Coronary artery (tissue), 2 donors: Measurements from ENCODE around the gene PDE8B.

Experiments used
- DNase-seq: peaks from one replicate; pipeline ENCODE4 v3.0.0-alpha.2; 2017; ENCODE audit warnings: low spot score
- H3K27ac ChIP-seq, 2 donors: fragments of 200-600 bp; sonication (generic); one replicate each; pipeline ENCODE4 v1.5.1; 2016 to 2019
- H3K4me3 ChIP-seq: fragments of 200-600 bp; sonication (generic); 2 replicates; pipeline ENCODE4 v1.5.1; 2016; ENCODE audit warnings: mild to moderate bottlenecking, moderate library complexity
- TF ChIP-seq, protein P1 (sequence below): fragments of 200-600 bp; sonication (generic); IDR thresholded peaks from one replicate; pipeline ENCODE4 v1.5.1; 2019; ENCODE audit warnings: antibody characterized with exemption

PDE8B gene

DNA sequence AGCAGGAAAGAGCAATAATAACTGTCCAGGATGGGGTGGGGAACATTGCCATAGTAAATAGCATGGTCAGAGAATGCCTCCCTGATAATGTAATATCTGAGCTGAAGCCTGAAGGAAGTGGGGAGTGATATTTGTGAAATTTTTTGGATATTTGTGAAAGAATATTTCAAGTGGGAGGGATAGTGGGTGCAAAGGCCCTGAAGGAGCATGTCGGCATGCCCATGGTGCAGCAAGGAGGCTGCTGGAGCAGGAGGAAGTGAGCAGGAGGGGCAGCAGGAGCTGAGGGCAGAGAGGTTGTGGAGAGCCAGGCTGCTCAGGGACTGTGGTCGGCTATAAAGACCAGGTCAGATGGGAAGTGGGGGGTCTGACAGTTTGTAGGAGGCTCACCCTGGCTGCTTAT lies 21.1 kb upstream of the PDE8B start:
- TF ChIP-seq, protein P1, sequence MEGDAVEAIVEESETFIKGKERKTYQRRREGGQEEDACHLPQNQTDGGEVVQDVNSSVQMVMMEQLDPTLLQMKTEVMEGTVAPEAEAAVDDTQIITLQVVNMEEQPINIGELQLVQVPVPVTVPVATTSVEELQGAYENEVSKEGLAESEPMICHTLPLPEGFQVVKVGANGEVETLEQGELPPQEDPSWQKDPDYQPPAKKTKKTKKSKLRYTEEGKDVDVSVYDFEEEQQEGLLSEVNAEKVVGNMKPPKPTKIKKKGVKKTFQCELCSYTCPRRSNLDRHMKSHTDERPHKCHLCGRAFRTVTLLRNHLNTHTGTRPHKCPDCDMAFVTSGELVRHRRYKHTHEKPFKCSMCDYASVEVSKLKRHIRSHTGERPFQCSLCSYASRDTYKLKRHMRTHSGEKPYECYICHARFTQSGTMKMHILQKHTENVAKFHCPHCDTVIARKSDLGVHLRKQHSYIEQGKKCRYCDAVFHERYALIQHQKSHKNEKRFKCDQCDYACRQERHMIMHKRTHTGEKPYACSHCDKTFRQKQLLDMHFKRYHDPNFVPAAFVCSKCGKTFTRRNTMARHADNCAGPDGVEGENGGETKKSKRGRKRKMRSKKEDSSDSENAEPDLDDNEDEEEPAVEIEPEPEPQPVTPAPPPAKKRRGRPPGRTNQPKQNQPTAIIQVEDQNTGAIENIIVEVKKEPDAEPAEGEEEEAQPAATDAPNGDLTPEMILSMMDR, result no peak
- Histone ChIP-seq H3K27ac (no peak overlapping the region), H3K4me3 (no peak overlapping the region)
- DNase-seq, result no peak

DNA sequence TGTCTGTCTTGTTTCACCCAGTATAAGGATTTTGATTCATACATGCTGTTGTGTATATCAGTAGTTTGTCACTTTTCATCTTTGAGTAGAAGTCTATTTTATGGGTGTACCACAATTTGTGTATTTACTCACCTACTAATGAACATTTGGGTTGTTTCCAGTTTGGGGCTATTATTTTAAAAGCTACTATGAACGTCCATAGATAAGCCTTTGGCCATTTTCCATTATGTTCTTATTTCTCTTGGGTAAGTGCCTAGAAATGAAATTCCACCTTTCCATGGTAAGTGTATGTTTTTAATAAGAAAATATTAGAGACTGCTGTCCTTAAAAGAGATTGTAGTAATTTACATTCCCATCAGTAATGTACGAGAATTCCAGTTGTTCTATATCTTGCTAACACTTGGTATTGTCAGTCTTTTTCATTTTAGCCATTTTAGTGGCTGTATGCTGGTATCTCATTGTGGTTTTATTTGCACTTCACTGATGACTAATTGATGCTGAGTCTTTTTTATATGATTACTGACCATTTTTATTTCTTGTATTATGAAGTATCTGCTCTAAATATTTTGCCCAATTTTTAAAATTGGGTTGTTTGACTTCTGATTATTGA lies 17.9 kb upstream of the PDE8B start:
- H3K4me3 ChIP-seq, result no peak overlapping the region
- TF ChIP-seq, protein P1, result no peak
- no peak for DNase-seq
- H3K27ac ChIP-seq, result no peak overlapping the region

DNA sequence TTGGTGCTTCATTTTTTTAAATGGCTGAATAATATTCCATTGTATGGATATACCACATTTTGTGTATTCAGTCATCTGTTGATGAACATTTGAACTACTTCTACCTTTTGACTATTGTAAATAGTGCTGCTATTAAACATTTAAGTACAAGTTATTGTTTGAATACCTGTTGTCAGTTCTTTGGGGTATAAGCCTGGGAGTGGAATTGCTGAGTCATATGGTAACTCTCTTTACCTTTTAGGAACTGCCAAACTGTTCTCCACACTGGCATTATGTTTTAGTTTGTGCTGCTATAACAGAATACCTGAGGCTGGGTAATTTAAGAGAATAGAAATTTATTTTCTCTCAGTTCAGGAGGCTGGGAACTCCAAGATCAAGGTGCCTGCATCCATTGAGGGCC lies 15.7 kb upstream of the PDE8B start:
- no peak for DNase-seq
- Histone ChIP-seq H3K4me3 (no peak overlapping the region), H3K27ac (no peak overlapping the region)
- TF ChIP-seq, protein P1, result no peak

DNA sequence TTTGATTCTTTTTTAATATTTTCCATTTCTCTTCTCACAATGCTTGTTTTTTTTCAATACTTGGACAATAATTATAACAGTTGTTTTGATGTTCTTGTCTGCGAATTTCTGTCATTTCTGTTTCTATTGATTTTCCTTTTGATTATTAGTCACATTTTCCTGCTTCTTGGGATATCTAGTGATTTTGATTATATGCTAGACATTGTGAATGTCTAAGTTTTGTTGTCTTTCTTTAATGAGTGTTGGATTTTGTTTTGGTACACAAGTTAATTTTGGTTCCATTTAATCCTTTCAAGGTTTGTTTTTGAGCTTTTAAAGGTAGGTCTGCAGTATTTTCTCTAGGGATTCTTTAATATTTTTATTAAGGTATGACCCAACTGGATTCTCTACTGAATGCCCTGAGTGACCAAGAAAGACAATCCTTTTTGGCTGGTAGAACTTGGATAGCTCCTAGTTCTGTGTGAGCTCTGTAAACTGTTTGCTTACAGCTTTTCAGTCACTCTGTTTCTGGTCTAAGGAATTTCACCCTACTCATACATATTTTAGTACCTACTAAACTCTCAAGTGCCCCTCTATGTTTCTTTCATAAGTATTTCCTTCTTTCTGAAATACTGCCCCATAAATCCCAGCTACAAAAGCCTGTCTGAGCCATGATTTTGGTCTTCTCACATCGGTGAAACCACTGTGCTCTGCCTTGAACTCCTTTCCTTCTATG lies 12.5 kb upstream of the PDE8B start:
- TF ChIP-seq, protein P1, result no peak

GRCh38 chr5:77200663-77201062 lies 9.8 kb upstream of the PDE8B start:
- TF ChIP-seq, protein P1, result no peak
- no peak for DNase-seq
- Histone ChIP-seq H3K27ac (no peak overlapping the region), H3K4me3 (no peak overlapping the region)

More for the DNA sequence above, 12.5 kb upstream of the PDE8B start:
- no peak for DNase-seq
- H3K27ac ChIP-seq, result no peak overlapping the region
- H3K4me3 ChIP-seq, result no peak overlapping the region

DNA sequence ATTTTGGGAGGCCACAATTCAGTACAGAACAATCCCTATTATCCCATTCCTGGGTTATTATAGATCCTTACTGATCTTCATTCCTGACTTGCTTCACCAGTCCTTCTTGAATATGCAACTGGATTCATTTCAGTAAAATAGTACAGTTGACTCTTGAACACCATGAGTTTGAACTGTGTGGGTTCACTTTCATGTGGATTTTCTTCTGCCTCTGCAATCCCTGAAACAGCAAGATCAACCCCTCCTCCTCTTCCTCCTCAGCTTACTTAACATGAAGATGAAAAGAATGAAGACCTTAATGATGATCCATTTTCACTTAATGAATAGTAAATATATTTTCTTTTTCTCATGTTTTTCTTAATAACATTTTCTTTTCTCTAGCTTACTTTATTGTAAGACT lies 8.3 kb upstream of the PDE8B start:
- Histone ChIP-seq H3K27ac (no peak overlapping the region), H3K4me3 (no peak overlapping the region)
- TF ChIP-seq, protein P1, result no peak
- no peak for DNase-seq

DNA sequence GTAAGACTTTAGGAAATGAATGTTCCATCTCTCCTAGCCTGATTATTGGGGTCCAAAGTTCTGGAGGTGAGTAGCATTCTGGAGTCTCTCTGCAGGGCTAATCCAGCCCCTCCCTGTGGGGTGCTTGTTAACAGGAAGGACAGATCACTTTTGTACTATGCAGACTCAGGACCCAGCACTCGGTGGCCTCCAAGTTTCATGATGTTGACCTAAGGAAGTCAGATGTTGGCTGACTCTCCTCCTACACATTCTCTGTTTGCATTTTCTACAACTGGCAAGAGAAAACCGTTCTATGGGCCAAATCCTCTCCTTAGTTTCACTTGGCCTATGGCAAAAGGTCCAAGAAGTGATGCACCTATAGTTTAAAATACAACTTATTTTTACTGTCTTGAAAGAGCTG lies 5.5 kb upstream of the PDE8B start:
- no peak overlapping the region for H3K27ac ChIP-seq
- DNase-seq, result no peak
- no peak overlapping the region for H3K4me3 ChIP-seq
- TF ChIP-seq, protein P1, result no peak
